ENCODE measurements around the gene SMIM28. TPM values are rescaled to one million over a fixed set of nuclear protein-coding genes. Genes with fewer than 3 reads are reported as not detected.

The SMIM28 gene
- total RNA-seq, 1 donor, result not detected

DNA sequence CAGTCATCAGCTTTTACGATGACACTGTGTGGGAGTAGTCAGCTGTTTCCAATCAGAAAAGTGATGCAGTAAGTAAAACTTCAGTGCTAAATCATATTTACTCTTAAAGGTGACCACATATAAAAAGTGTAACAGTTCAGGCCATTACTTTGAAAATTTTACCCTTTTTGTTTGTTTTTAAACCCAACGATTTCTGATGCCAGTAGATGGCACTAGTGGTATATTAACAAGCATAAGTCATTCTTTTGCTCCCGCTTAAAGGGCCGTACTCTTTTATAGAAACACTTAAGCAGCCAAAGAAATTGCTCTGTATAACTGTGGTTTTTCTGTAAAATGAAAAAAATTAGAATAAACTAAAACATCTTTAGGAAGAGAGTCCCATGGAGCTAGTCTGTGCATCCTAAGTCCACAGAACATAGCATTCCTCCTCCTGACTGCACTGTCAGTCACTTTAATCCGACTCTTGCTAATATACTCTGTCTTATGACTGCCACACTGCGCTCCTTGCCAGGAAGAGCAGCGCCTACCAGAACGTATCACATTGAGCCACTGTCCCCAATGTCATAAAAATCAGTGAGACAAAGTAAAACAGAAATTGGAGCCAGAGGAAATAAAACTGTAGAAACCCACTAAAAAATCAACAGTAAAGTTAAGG lies 51.4 kb downstream of the SMIM28 start:
- Histone ChIP-seq H3K9me3 (ENCODE audit: low read depth, low read length) (no peaks in the 10 kb centered on the region), H3K36me3 (ENCODE audit: insufficient read depth, low read length) (no peaks in the 10 kb centered on the region), H3K27ac (ENCODE audit: low read depth, low read length) (no peak overlapping the region), H3K27me3 (ENCODE audit: insufficient read depth, low read length) (no peaks in the 10 kb centered on the region), H3K4me1 (ENCODE audit: insufficient read depth, low read length) (peaks cover 9% of the 10 kb centered on the region), H3K4me2 (ENCODE audit: insufficient read depth, low read length) (peak overlapping the region; percentile 68), H4K20me1 (ENCODE audit: insufficient read depth, low read length) (no peaks in the 10 kb centered on the region), H2AFZ (ENCODE audit: low read length) (peak overlapping the region; percentile 66), H3K4me3 (ENCODE audit: insufficient read depth, low read length) (peak overlapping the region; percentile 6), H3K79me2 (ENCODE audit: insufficient read depth, low read length) (no peaks in the 10 kb centered on the region)
- peak; percentile 74 for DNase-seq (ENCODE audit: insufficient read length, low spot score, missing footprints)
- peak; percentile 77 for TF ChIP-seq CTCF (IDR thresholded peaks at IDR 0.05; ENCODE audit: extremely low read depth, low read depth, low read length)

DNA sequence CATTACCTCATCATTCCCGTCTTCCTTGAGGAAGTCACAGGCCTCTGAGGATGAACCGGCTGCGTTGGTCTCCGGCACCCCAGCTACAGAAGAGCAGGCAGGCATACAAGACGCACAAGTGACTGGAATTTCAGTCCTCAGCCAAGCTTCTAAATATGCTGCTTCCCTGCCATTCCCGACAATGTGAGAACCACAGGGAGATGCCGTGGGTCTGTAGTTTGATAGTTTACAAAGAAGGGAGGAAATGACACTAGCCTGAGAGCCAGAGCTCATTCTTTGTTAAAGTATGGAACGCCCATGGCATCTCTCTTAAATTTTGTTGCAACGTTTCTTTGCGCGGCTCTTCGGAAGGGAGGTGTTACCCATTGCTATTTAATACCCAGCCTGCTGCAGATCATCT lies 52.1 kb downstream of the SMIM28 start:
- Histone ChIP-seq H3K9me3 (ENCODE audit: low read depth, low read length) (no peaks in the 10 kb centered on the region), H3K4me3 (ENCODE audit: insufficient read depth, low read length) (peak overlapping the region; percentile 5), H3K27ac (ENCODE audit: low read depth, low read length) (no peak overlapping the region), H3K4me1 (ENCODE audit: insufficient read depth, low read length) (peaks cover 9% of the 10 kb centered on the region), H4K20me1 (ENCODE audit: insufficient read depth, low read length) (no peaks in the 10 kb centered on the region), H3K36me3 (ENCODE audit: insufficient read depth, low read length) (no peaks in the 10 kb centered on the region), H3K27me3 (ENCODE audit: insufficient read depth, low read length) (no peaks in the 10 kb centered on the region), H3K79me2 (ENCODE audit: insufficient read depth, low read length) (no peaks in the 10 kb centered on the region), H2AFZ (ENCODE audit: low read length) (peak overlapping the region; percentile 66), H3K4me2 (ENCODE audit: insufficient read depth, low read length) (peak overlapping the region; percentile 68)
- DNase-seq (ENCODE audit: insufficient read length, low spot score, missing footprints), result no peak
- TF ChIP-seq CTCF (IDR thresholded peaks at IDR 0.05; ENCODE audit: extremely low read depth, low read depth, low read length), result no peak

- no peak for TF ChIP-seq CTCF (IDR thresholded peaks at IDR 0.05; ENCODE audit: extremely low read depth, low read depth, low read length)
- DNase-seq (ENCODE audit: insufficient read length, low spot score, missing footprints), result no peak
- H3K4me3 ChIP-seq (ENCODE audit: insufficient read depth, low read length), result no peak overlapping the region
Measured at GRCh38 chr6:138430361-138431145, 52.8 kb downstream of the SMIM28 start.

More at GRCh38 chr6:138430361-138431145, 52.8 kb downstream of the SMIM28 start:
- Histone ChIP-seq H3K4me1 (ENCODE audit: insufficient read depth, low read length) (peaks cover 9% of the 10 kb centered on the region), H3K4me2 (ENCODE audit: insufficient read depth, low read length) (no peak overlapping the region), H2AFZ (ENCODE audit: low read length) (no peak overlapping the region), H3K27me3 (ENCODE audit: insufficient read depth, low read length) (no peaks in the 10 kb centered on the region), H3K27ac (ENCODE audit: low read depth, low read length) (no peak overlapping the region), H3K36me3 (ENCODE audit: insufficient read depth, low read length) (no peaks in the 10 kb centered on the region), H3K9me3 (ENCODE audit: low read depth, low read length) (no peaks in the 10 kb centered on the region), H4K20me1 (ENCODE audit: insufficient read depth, low read length) (no peaks in the 10 kb centered on the region), H3K79me2 (ENCODE audit: insufficient read depth, low read length) (no peaks in the 10 kb centered on the region)
